HG02623 (cell line): Measurements from ENCODE around the gene ARFGEF3.

Source experiments
- ATAC-seq: cut with Tn5 transposase; IDR thresholded peaks from one replicate; pipeline ENCODE4 v1.9.1; 2021; ENCODE audit warnings: moderate library complexity; ENCODE audit not compliant: unreplicated experiment

The ARFGEF3 gene

GRCh38 chr6:138297761-138298298 lies 136.1 kb downstream of the ARFGEF3 start:
- ATAC-seq: no peak

DNA sequence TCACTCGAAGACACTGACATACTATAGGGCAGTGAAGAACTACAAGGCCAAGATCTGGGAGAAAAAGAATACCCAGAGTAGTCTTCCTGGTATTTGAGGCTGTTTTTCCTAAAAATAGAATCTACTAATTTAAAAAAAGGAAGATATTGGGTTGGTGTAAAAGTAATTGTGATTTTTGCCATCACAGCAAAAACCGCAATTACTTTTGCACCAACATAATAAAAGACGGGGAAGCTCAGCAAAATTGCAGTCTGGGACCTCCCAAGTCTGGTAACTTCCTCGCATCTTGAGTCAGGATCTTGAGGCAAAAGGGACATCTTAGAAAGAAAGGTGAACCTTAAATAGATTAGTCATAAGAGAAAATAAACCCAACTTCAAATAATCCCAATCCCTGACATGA lies 138.7 kb downstream of the ARFGEF3 start:
- no peak for ATAC-seq

GRCh38 chr6:138302554-138302953 lies 140.8 kb downstream of the ARFGEF3 start:
- ATAC-seq: no peak

DNA sequence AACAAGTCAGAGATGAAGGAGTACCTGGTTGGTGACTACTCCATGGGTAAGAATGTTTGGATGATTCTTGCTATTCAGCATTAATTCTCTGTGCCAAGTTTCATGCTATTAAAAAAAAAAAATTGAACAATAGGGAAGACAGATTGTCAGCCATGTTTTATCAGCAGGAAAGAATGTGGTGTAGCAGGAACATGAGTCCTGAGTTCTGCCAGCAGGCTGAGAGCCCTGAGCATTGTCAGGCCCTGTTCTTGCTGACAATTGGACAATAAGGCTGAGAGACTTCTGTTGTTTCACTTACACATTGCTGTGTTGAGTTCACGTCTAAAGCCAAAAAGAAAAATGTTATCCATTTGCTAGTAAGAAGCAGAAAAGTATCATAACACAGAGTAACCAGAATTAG lies 145.6 kb downstream of the ARFGEF3 start:
- no peak for ATAC-seq

DNA sequence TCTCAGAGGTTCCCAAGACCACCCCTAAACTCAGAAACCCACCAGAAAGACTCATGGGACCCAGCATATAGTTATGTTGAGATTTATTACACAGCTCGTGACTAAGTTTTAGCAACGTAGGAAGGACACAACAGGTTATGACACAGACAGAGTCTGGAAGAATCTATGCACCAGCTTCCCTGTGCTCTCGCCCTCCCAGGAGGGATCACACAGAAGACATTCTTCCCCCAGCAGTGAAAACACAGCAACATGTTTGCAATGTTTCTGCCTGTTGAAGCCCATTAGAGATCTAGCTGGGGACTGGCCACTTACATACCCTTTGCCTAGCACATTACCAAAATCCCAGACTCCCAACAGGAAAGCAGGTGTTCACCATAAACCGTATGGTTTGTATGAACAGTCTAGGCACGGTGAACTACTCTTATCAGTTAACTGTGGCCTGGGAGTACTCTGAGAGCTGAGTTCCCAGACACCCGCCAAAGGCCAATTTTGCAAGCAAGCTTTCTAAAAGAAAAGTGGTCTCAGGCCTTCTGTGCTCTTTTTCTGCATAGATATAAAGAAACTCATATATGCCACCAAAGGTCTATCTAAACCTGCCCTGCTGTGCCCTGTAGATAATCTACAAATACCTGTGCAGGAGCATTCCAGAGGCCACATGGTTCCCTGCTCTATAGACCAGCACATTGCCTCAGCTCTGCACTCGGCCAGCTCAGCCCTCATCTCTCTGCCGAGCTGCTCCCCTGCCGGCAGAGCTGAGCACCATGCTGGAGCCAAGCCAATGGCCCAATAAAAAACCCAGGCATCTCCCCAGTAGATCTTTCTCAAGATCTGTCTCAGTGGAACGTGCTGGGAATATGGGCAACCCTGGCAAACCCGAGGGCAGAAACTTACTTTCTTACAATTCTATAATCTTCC lies 146.3 kb downstream of the ARFGEF3 start:
- ATAC-seq: no peak

- ATAC-seq: no peak
Observed at GRCh38 chr6:138308731-138309110, 147.0 kb downstream of the ARFGEF3 start.

DNA sequence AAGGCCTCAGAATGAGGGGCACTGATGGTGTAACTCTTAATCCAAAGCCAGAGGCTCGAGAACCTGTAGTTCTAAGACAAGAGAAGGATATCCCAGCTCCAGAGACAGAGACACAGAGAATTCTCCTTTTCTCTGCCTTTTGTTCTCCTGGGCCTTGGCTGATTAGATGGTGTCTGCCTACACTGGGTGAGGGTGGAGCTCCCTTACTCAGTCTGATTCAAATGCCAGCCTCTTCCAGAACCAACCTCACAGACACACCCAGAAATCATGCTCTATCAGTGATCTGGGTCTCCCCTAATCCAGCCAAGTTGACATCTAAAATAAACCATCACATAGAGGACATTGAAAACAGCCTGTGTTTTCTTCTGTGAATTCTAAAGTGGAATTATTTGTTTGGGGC lies 148.0 kb downstream of the ARFGEF3 start:
- no peak for ATAC-seq

GRCh38 chr6:138310294-138310693 lies 148.6 kb downstream of the ARFGEF3 start:
- no peak for ATAC-seq

- ATAC-seq: no peak
Observed at GRCh38 chr6:138310821-138311220, 149.1 kb downstream of the ARFGEF3 start.

DNA sequence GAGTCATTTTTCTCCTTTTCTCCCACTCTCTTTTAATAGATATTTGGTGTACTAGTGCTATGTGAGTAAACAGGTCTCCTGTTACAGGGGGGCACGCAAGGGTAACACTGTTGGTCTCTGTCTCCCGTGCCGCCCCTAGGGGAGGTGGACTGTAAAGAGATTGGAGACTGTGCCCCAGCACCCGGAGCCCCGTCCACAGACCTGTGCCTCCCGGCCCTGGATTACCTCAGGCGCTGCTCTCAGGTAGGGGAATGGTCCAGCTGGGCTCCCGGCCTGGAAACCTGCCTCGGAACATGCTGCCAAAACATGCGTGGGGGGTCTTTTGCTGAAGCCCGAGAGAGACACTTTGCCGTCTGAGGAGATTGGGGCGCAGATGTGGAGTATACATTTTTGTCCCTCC lies 149.5 kb downstream of the ARFGEF3 start:
- no peak for ATAC-seq

DNA sequence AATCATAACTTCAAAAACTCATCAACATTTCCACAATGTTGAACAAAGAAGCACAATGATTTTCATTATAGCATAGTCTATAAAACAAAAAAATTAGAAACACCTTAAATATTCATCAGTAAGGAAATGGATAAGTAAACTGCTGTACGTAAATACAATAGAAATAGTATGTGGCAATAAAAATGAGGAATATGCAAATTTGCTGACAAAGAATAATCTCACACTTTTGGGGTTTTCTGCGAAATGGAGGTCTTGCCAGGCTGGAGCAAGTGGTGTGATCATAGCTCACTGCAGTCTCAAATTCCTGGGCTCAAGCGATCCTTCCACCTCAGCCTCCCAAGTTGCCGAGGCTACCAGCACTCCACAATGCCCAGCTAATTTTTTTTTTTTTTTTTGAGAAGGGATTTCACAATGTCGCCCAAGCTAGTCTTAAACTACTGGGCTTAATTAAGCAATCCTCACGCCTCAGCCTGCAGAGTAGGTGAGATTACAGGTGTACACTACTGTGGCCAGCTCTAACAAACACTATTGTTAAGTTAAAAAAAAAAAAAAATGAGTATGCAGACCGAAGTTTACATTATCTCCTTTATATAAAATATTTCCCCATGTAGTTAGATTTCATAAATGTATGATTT lies 157.1 kb downstream of the ARFGEF3 start:
- ATAC-seq: no peak

DNA sequence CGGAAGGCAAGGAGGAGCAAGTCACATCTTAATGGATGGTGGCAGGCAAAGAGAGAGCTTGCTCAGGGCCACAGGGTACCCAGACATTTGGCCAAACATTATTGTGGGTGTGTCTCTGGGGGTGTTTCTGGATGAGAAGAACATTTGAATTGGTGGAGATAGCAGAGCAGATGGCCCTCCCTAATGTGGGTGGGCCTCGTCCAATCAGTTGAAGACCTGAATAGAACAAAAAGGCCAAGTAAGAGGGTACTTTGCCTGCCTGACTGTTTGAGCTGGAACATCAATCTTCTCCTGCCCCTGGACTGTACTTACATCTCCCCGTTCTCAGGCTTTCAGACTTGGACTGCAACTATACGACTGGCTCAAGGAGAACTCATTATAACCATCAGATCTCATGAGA lies 160.2 kb downstream of the ARFGEF3 start:
- no peak for ATAC-seq

GRCh38 chr6:138323821-138324220 lies 162.1 kb downstream of the ARFGEF3 start:
- no peak for ATAC-seq

DNA sequence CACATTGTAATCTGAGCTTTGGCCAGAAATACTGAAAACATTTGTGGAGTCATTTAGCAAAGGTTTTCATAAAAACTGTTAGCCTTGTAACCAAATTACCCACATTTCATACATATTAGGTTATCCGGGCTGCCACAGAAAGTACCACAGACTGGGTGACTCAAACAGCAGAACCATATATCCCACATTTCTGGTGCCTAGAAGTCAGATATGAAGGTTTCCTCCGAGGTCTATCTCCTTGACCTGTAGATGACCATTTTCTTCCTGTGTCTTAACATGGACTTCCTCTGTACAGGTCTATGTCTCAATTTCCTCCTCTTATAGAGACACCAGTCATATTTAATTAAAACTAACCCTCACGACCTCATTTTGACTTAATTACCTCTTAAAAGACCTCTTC lies 166.5 kb downstream of the ARFGEF3 start:
- no peak for ATAC-seq

DNA sequence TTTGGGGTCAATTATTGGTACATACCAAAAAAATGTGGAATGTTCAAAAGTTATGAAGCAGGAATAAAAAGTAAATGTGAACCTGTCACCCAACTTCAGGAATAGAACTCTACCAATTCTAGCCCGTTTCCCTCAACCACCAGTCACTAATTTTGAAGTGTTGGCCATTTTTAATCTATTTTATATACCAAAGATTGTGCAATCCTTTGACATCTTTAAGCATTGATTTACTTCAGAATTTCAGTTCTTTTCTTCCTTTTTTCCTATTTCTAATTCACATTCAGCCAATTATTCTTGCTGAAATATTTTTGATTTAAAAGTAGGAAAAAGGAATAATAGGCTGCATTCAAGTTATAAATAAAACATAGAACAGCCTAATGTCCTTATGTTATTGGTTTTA lies 169.0 kb downstream of the ARFGEF3 start:
- ATAC-seq: no peak

DNA sequence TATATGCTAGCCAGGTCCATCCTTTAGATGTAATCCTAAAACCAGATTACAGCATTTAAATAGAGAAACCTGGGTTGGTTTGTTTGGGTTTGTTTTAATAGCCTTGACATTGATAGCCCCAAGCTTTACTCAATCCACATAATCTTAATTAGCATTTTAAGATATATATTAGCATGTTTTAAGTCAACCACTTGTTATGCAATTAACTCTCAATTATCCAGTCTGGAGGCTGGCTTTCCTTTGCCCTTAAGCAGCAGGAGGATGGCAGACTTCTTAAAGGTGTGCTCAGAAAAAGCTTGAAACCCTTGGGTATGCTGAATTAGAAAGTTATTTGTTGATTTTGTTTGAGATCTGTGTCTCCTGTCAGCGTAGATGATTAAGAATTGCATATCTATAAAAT lies 169.7 kb downstream of the ARFGEF3 start:
- no peak for ATAC-seq

DNA sequence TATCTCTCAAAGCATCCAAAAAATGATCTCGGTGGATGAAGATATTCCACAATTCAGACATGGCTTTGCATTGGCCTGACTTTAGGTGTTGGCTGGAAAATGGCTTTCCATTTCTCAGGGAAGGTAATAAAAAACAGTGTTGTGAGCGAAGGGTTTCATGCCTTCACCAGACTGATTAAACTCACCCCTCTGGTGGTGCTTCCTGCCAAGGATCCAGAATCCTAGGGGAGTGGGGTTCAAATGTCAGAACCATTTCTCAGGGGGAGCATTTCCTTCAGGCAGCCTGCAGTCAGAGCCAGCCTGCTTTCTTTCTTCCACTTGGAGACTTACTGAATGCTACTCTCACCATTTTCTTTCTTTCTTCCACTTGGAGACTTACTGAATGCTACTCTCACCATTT lies 170.2 kb downstream of the ARFGEF3 start:
- no peak for ATAC-seq

DNA sequence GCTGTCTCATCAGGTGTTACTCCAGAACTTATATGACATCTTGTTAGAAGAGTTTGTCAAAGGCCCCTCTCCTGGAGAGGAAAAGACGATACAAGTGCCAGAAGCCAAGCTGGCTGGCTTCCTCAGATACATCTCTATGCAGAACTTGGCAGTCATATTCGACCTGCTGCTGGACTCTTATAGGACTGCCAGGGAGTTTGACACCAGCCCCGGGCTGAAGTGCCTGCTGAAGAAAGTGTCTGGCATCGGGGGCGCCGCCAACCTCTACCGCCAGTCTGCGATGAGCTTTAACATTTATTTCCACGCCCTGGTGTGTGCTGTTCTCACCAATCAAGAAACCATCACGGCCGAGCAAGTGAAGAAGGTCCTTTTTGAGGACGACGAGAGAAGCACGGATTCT lies 172.3 kb downstream of the ARFGEF3 start:
- no peak for ATAC-seq

DNA sequence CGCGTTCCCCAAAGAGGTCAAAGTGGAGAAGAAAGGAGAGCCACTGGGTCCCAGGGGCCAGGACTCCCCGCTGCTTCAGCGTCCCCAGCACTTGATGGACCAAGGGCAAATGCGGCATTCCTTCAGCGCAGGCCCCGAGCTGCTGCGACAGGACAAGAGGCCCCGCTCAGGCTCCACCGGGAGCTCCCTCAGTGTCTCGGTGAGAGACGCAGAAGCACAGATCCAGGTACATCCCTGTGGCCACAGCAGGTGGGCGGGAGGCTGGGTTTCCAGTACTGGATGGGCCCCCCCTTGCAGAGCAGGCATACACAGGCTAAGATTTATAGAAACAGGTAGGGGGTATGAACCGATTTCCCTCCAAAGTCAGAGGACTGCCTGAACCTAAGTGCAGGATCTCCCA lies 173.2 kb downstream of the ARFGEF3 start:
- no peak for ATAC-seq

DNA sequence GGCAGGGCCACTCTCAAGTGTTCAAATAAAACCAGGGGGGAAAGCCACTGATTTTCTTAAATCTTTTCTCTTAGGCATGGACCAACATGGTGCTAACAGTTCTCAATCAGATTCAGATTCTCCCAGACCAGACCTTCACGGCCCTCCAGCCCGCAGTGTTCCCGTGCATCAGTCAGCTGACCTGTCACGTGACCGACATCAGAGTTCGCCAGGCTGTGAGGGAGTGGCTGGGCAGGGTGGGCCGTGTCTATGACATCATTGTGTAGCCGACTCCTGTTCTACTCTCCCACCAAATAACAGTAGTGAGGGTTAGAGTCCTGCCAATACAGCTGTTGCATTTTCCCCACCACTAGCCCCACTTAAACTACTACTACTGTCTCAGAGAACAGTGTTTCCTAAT lies 174.5 kb downstream of the ARFGEF3 start:
- no peak for ATAC-seq

DNA sequence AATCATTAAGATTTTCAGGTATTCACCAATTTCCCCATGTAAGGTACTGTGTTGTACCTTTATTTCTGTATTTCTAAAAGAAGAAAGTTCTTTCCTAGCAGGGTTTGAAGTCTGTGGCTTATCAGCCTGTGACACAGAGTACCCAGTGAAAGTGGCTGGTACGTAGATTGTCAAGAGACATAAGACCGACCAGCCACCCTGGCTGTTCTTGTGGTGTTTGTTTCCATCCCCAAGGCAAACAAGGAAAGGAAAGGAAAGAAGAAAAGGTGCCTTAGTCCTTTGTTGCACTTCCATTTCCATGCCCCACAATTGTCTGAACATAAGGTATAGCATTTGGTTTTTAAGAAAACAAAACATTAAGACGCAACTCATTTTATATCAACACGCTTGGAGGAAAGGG lies 175.3 kb downstream of the ARFGEF3 start:
- ATAC-seq: no peak

DNA sequence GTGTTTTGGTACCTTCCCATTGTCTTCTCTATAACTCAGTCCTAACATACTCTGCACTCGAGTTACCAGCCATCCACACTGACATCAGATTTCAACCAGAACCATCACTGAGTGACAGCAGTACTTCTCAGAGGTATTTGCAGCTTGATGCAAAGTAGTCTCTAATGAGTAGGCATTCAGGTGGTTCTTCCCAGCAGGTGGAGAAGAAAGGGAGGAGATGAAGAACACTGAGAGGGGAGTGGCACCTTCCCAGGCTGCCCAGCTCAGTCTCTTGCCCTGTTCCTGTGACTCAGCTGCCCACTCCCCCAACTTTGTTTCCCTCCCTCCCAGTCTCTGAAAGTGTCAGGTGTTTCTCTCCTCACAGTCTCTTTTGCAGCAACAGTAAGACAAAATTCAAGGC lies 177.3 kb downstream of the ARFGEF3 start:
- no peak for ATAC-seq
